Hematopoietic multipotent progenitor cell (in vitro differentiated cells): ENCODE measurements around the gene SEMA7A. TPM values are rescaled to one million over a fixed set of nuclear protein-coding genes. Genes with fewer than 3 reads are reported as not detected.
"Not testable (repeated sequence)": the region's sequence is repeated elsewhere in the genome, so short reads cannot be mapped to it uniquely, and the experiment has no call there.

ENCODE experiments used
- DNase-seq, 3 donors: peaks; one replicate each; pipeline ENCODE4 v3.0.0-alpha.2; 2011 to 2015; ENCODE audit warnings: low read depth in 2 of 3, low spot score in 2 of 3
- total RNA-seq: library from RNA; depleted of rRNA; stranded (reverse); fragments of >200 nt; gene quantifications from one replicate; pipeline ENCODE4 v1.2.3, GENCODE V29; 2012

The SEMA7A gene
- 19.4 TPM for total RNA-seq

- peak; percentile 44 to 85 (median 81) for DNase-seq
These were observed at the start of gene SEMA7A for GRCh38 chr15:74433592-74434262. TSS of gene SEMA7A (minus strand) at chr15:74433958. CDS start at chr15:74433918, 40 bp downstream.

- no peak for DNase-seq
These were observed 48.9 kb upstream of the SEMA7A start for GRCh38 chr15:74482661-74483060.

GRCh38 chr15:74480364-74480763 lies 46.6 kb upstream of the SEMA7A start:
- not testable (repeated sequence) for DNase-seq

- DNase-seq: not testable (repeated sequence)
These were observed 37.9 kb upstream of the SEMA7A start for GRCh38 chr15:74471621-74472020.

- no peak for DNase-seq
These were observed 37.1 kb upstream of the SEMA7A start for GRCh38 chr15:74470631-74471395.

GRCh38 chr15:74468341-74469032 lies 34.7 kb upstream of the SEMA7A start:
- no peak for DNase-seq

- DNase-seq: no peak
These were observed 32.8 kb upstream of the SEMA7A start for GRCh38 chr15:74466570-74466969.

GRCh38 chr15:74464897-74465296 lies 31.1 kb upstream of the SEMA7A start:
- no peak for DNase-seq

GRCh38 chr15:74464216-74464615 lies 30.5 kb upstream of the SEMA7A start:
- DNase-seq: peak in 1 of 3 donors; percentile 6

- no peak for DNase-seq
These were observed 29.9 kb upstream of the SEMA7A start for GRCh38 chr15:74463634-74464033.

GRCh38 chr15:74461847-74462511 lies 28.2 kb upstream of the SEMA7A start:
- DNase-seq: no peak

GRCh38 chr15:74460871-74461846 lies 27.4 kb upstream of the SEMA7A start, which contains the start of gene UBL7:
TSS of gene UBL7 (minus strand) at chr15:74461160. CDS start at chr15:74458867, 2,293 bp downstream.
- peak; percentile 87 to 98 (median 96) for DNase-seq

GRCh38 chr15:74460298-74460697 lies 26.5 kb upstream of the SEMA7A start:
- DNase-seq: no peak

GRCh38 chr15:74459798-74460197 lies 26.0 kb upstream of the SEMA7A start:
- not testable (repeated sequence) for DNase-seq

GRCh38 chr15:74458473-74458872 lies 24.7 kb upstream of the SEMA7A start:
- no peak for DNase-seq

GRCh38 chr15:74457036-74457435 lies 23.3 kb upstream of the SEMA7A start:
- not testable (repeated sequence) for DNase-seq

GRCh38 chr15:74454764-74455500 lies 21.2 kb upstream of the SEMA7A start:
- no peak for DNase-seq

- no peak for DNase-seq
These were observed 20.4 kb upstream of the SEMA7A start for GRCh38 chr15:74453925-74454763.
